ENCODE data around the gene PCDHGA2.

GRCh38 chr5:141360685-141361084, 22.1 kb downstream of the PCDHGA2 start:
- no peak for TF ChIP-seq CTCF (IDR thresholded peaks at IDR 0.05)
- no peak for TF ChIP-seq POLR2A (IDR thresholded peaks at IDR 0.05)

Data from lower leg skin (tissue), 3 donors.